Activated gamma-delta T cell (primary cell): Measurements from ENCODE around the gene BCAS2.

Source experiments
- DNase-seq: peaks from one replicate; lab custom pipeline; 2025; lab: John Stamatoyannopoulos, UW

The BCAS2 gene

GRCh38 chr1:114559356-114559755 lies 22.1 kb downstream of the BCAS2 start:
- DNase-seq = no peak

GRCh38 chr1:114558544-114558943 lies 22.9 kb downstream of the BCAS2 start:
- no peak for DNase-seq

- no peak for DNase-seq
These were observed 26.8 kb downstream of the BCAS2 start for GRCh38 chr1:114554577-114554976.

- DNase-seq = no peak
These were observed 29.2 kb downstream of the BCAS2 start for GRCh38 chr1:114552106-114552639.

- DNase-seq = no peak
These were observed 30.0 kb downstream of the BCAS2 start for GRCh38 chr1:114551400-114551799.

GRCh38 chr1:114550336-114550735 lies 31.1 kb downstream of the BCAS2 start:
- no peak for DNase-seq

- DNase-seq = no peak
These were observed 32.3 kb downstream of the BCAS2 start for GRCh38 chr1:114549137-114549536.

GRCh38 chr1:114547076-114547475 lies 34.3 kb downstream of the BCAS2 start:
- no peak for DNase-seq

GRCh38 chr1:114545796-114546195 lies 35.6 kb downstream of the BCAS2 start:
- DNase-seq = no peak

- DNase-seq = no peak
These were observed 36.1 kb downstream of the BCAS2 start for GRCh38 chr1:114545315-114545714.

GRCh38 chr1:114540821-114541220 lies 40.6 kb downstream of the BCAS2 start:
- DNase-seq = no peak

- no peak for DNase-seq
These were observed 41.1 kb downstream of the BCAS2 start for GRCh38 chr1:114540272-114540671.

GRCh38 chr1:114536043-114536442 lies 45.4 kb downstream of the BCAS2 start:
- DNase-seq = no peak

- no peak for DNase-seq
These were observed 46.0 kb downstream of the BCAS2 start for GRCh38 chr1:114535401-114535800.

GRCh38 chr1:114531094-114531493 lies 50.3 kb downstream of the BCAS2 start:
- no peak for DNase-seq

GRCh38 chr1:114530224-114530623 lies 51.2 kb downstream of the BCAS2 start:
- no peak for DNase-seq

- no peak for DNase-seq
These were observed 56.5 kb downstream of the BCAS2 start for GRCh38 chr1:114524944-114525343.

GRCh38 chr1:114522264-114522575 lies 59.2 kb downstream of the BCAS2 start:
- no peak for DNase-seq

GRCh38 chr1:114521396-114522263 lies 59.8 kb downstream of the BCAS2 start:
- no peak for DNase-seq
